MCF 10A (cell line): ENCODE measurements around the gene DHRS7B. TPM values are rescaled to one million over a fixed set of nuclear protein-coding genes. Genes with fewer than 3 reads are reported as not detected.

ENCODE experiments used
- BruUV-seq: library from RNA; stranded (reverse); fragments of 400-500 nt; replicated peaks from 2 replicates; lab custom pipeline; 2021; lab: Mats Ljungman, UMichigan
- CTCF ChIA-PET: fragments of 300-600 bp; sonication (Branson Sonifier 250); formaldehyde crosslinking; extraction: SDS; loops from one replicate; lab custom pipeline; 2021; ENCODE audit warnings: antibody characterized with exemption, inconsistent platforms; lab: Yijun Ruan, JAX
- POLR2A ChIA-PET: fragments of 300-600, 350-650 bp; sonication (Branson Sonifier 250); formaldehyde crosslinking; extraction: SDS; loops from one replicate; lab custom pipeline; 2020; ENCODE audit warnings: antibody characterized with exemption, inconsistent platforms; lab: Yijun Ruan, JAX
- DNase-seq: peaks from one replicate; pipeline ENCODE4 v3.0.0-alpha.2; 2018; ENCODE audit not compliant: unreplicated experiment
- H3K27ac Mint-ChIP-seq: one replicate; pipeline ENCODE4 v1.8.0; 2022; ENCODE audit warnings: mild to moderate bottlenecking, low read depth, mixed read lengths; ENCODE audit not compliant: unreplicated experiment
- H3K27me3 Mint-ChIP-seq: one replicate; pipeline ENCODE4 v1.8.0; 2022; ENCODE audit warnings: mixed read lengths; ENCODE audit not compliant: insufficient read depth, unreplicated experiment
- H3K36me3 Mint-ChIP-seq: one replicate; pipeline ENCODE4 v1.8.0; 2022; ENCODE audit warnings: mild to moderate bottlenecking, moderate library complexity, mixed read lengths; ENCODE audit not compliant: insufficient read depth, unreplicated experiment
- H3K4me1 Mint-ChIP-seq: one replicate; pipeline ENCODE4 v1.8.0; 2022; ENCODE audit warnings: mixed read lengths; ENCODE audit not compliant: insufficient read depth, unreplicated experiment
- H3K4me3 Mint-ChIP-seq: one replicate; pipeline ENCODE4 v1.8.0; 2022; ENCODE audit warnings: mild to moderate bottlenecking, moderate library complexity, mixed read lengths; ENCODE audit not compliant: unreplicated experiment
- H3K9me3 Mint-ChIP-seq: one replicate; pipeline ENCODE4 v1.8.0; 2022; ENCODE audit warnings: mixed read lengths; ENCODE audit not compliant: unreplicated experiment
- CTCF ChIP-seq: fragments of 200-600 bp; IDR thresholded peaks from one replicate; pipeline ENCODE4 v1.8.0; 2022; ENCODE audit warnings: antibody characterized with exemption, mild to moderate bottlenecking; ENCODE audit not compliant: unreplicated experiment
- intact Hi-C: fragments of 100-400 bp; cut with micrococcal nuclease; formaldehyde crosslinking; loops from 2 replicates; pipeline ENCODE4 v1.14.1; 2022
- total RNA-seq: library from RNA; stranded (reverse); gene quantifications from 2 replicates; pipeline ENCODE4 v1.2.3, GENCODE V29; 2022

The DHRS7B gene
- total RNA-seq, 1 experiment from 2014 or later, result 18.0 TPM

GRCh38 chr17:21228845-21229244 lies 102.1 kb downstream of the DHRS7B start:
- H3K36me3 Mint-ChIP-seq, result peaks cover 2% of the 10 kb centered on the region
- CTCF ChIA-PET, result no interaction called here
- no peak for DNase-seq
- H3K4me3 Mint-ChIP-seq, result no peak overlapping the region
- no peaks in the 10 kb centered on the region for H3K4me1 Mint-ChIP-seq
- no TSS peak for BruUV-seq
- peaks cover 11% of the 10 kb centered on the region for H3K9me3 Mint-ChIP-seq
- no peak overlapping the region for H3K27ac Mint-ChIP-seq
- intact Hi-C loops, result no loop called here
- POLR2A ChIA-PET, result interaction anchor here (1.3 kb wide), 1 partner anchor 15 kb away, joined by 5 read pairs; the partner anchor contains the start of gene TMEM11
- H3K27me3 Mint-ChIP-seq, result no peaks in the 10 kb centered on the region
- TF ChIP-seq CTCF, result no peak

- Mint-ChIP-seq H3K4me3 (no peak overlapping the region), H3K27me3 (no peaks in the 10 kb centered on the region), H3K36me3 (no peaks in the 10 kb centered on the region), H3K9me3 (peaks cover 11% of the 10 kb centered on the region), H3K4me1 (no peaks in the 10 kb centered on the region), H3K27ac (no peak overlapping the region)
- POLR2A ChIA-PET, result interaction anchor here (1.2 kb wide), 1 partner anchor 18 kb away, joined by 4 read pairs; the partner anchor contains the start of gene TMEM11
- TF ChIP-seq CTCF, result no peak
- intact Hi-C loops, result no loop called here
- DNase-seq, result no peak
- CTCF ChIA-PET, result interaction anchor here (0.5 to 0.6 kb wide), 2 partner anchors 8 to 21 kb away, joined by 3 read pairs; no protein-coding TSS in a partner anchor
- no TSS peak for BruUV-seq
Observed at GRCh38 chr17:21231533-21231932, 104.8 kb downstream of the DHRS7B start.

- Mint-ChIP-seq H3K27ac (no peak overlapping the region), H3K36me3 (no peaks in the 10 kb centered on the region), H3K4me3 (no peak overlapping the region), H3K4me1 (no peaks in the 10 kb centered on the region), H3K9me3 (peaks cover 11% of the 10 kb centered on the region), H3K27me3 (no peaks in the 10 kb centered on the region)
- BruUV-seq, result TSS peak; percentile 17
- ChIA-PET POLR2A (interaction anchor here (1.2 kb wide), 1 partner anchor 18 kb away, joined by 4 read pairs; the partner anchor contains the start of gene TMEM11), CTCF (interaction anchor here (0.6 to 0.8 kb wide), 2 partner anchors 20 kb away, joined by 3 read pairs; no protein-coding TSS in a partner anchor)
- intact Hi-C loops, result no loop called here
- no peak for DNase-seq
- TF ChIP-seq CTCF, result no peak
Observed at GRCh38 chr17:21232033-21232749, 105.4 kb downstream of the DHRS7B start.

DNA sequence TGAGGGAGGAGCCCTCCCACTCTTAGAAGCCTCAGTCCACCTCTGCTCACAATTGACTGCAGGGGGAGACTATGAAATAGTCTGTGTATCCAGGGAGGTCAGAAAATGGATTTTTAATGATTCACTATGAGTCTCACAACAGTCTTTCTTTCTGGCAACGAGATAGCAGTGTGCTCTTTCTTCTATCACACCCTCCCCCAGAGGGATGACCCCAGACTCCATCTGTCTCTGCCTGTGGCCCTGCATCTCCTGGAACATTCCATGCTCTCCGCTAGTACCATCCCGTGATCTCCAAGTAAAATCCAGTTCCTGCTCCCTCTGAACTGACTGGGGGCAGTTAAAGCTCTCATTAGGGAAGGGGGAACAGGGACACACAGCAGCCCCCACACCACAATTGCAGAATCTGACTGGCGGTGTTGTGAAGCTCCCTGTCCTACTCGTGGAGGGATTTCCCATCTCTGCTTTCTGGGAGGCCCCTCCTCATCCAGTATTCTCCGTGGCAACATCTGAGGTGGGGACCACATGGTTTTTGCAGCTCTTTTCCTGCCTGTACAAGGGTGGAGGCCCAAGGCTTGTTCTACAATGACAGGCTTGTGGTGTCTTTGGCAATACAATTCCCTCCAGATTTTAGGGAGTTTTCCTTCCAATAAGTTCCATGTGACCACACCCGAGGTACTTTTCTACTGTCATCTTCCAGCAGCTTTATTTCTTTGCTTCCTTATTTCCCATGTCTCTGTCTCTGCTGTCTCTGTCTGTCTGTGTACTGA lies 107.0 kb downstream of the DHRS7B start:
- ChIA-PET CTCF (interaction anchor here (0.5 to 0.8 kb wide), 5 partner anchors 28 to 1224 kb away, joined by 3 to 5 read pairs (median 3); no protein-coding TSS in a partner anchor), POLR2A (interaction anchor here (2.2 kb wide), 1 partner anchor 20 kb away, joined by 9 read pairs; the partner anchor contains the start of gene TMEM11)
- H3K4me3 Mint-ChIP-seq, result no peak overlapping the region
- peaks cover 15% of the 10 kb centered on the region for H3K27me3 Mint-ChIP-seq
- peaks cover 11% of the 10 kb centered on the region for H3K9me3 Mint-ChIP-seq
- no peak for DNase-seq
- no peak for TF ChIP-seq CTCF
- H3K27ac Mint-ChIP-seq, result no peak overlapping the region
- H3K4me1 Mint-ChIP-seq, result no peaks in the 10 kb centered on the region
- BruUV-seq, result no TSS peak
- no peaks in the 10 kb centered on the region for H3K36me3 Mint-ChIP-seq
- intact Hi-C loops, result no loop called here
